Measurements from ENCODE around the gene CNNM4. TPM values are rescaled to one million over a fixed set of nuclear protein-coding genes. Genes with fewer than 3 reads are reported as not detected.
A peak's percentile ranks its signal among the peaks of the same experiment; 100 is the strongest.

The CNNM4 gene
- total RNA-seq, 1 donor from 2014 or later, result 14.4 TPM

- H3K9me3 Mint-ChIP-seq, result no peaks in the 10 kb centered on the region
- no peak overlapping the region for H3K27ac Mint-ChIP-seq (ENCODE audit: unreplicated experiment)
- peaks cover 16% of the 10 kb centered on the region for H3K4me1 Mint-ChIP-seq
- no peaks in the 10 kb centered on the region for H3K27me3 Mint-ChIP-seq (ENCODE audit: low read depth)
- DNase-seq (ENCODE audit: low read depth, low spot score), result no peak
- no peak for TF ChIP-seq CTCF (conservative IDR thresholded peaks at IDR 0.05)
- H3K4me3 Mint-ChIP-seq, result no peak overlapping the region
- H3K36me3 Mint-ChIP-seq (ENCODE audit: low read depth), result peaks cover 6% of the 10 kb centered on the region
Observed at GRCh38 chr2:96837575-96837974, 76.9 kb downstream of the CNNM4 start.

GRCh38 chr2:96838345-96839292 is 77.9 kb downstream of the CNNM4 start:
- Mint-ChIP-seq H3K4me3 (no peak overlapping the region), H3K9me3 (no peaks in the 10 kb centered on the region), H3K36me3 (ENCODE audit: low read depth) (peaks cover 9% of the 10 kb centered on the region), H3K27ac (ENCODE audit: unreplicated experiment) (peak overlapping the region; percentile 12), H3K27me3 (ENCODE audit: low read depth) (no peaks in the 10 kb centered on the region), H3K4me1 (peaks cover 11% of the 10 kb centered on the region)
- no peak for TF ChIP-seq CTCF (conservative IDR thresholded peaks at IDR 0.05)
- DNase-seq (ENCODE audit: low read depth, low spot score), result no peak

- no peak overlapping the region for H3K27ac Mint-ChIP-seq (ENCODE audit: unreplicated experiment)
- no peak overlapping the region for H3K4me3 Mint-ChIP-seq
- H3K27me3 Mint-ChIP-seq (ENCODE audit: low read depth), result no peaks in the 10 kb centered on the region
- peaks cover 9% of the 10 kb centered on the region for H3K36me3 Mint-ChIP-seq (ENCODE audit: low read depth)
- DNase-seq (ENCODE audit: low read depth, low spot score), result no peak
- H3K9me3 Mint-ChIP-seq, result no peaks in the 10 kb centered on the region
- no peak for TF ChIP-seq CTCF (conservative IDR thresholded peaks at IDR 0.05)
- H3K4me1 Mint-ChIP-seq, result peaks cover 10% of the 10 kb centered on the region
Observed at GRCh38 chr2:96839293-96839874, 78.7 kb downstream of the CNNM4 start.

- TF ChIP-seq CTCF (conservative IDR thresholded peaks at IDR 0.05), result no peak
- Mint-ChIP-seq H3K27ac (ENCODE audit: unreplicated experiment) (peak overlapping the region; percentile 35), H3K9me3 (no peaks in the 10 kb centered on the region), H3K4me3 (peak overlapping the region; percentile 12), H3K27me3 (ENCODE audit: low read depth) (no peaks in the 10 kb centered on the region), H3K36me3 (ENCODE audit: low read depth) (peaks cover 9% of the 10 kb centered on the region), H3K4me1 (peaks cover 10% of the 10 kb centered on the region)
- DNase-seq (ENCODE audit: low read depth, low spot score), result no peak
Observed at GRCh38 chr2:96839875-96840850, 79.5 kb downstream of the CNNM4 start.

Measured in neural crest cell (in vitro differentiated cells).